Islet precursor cell (in vitro differentiated cells): ENCODE results near the gene SLC22A13.
"Not testable (repeated sequence)": the region's sequence is repeated elsewhere in the genome, so short reads cannot be mapped to it uniquely, and the experiment has no call there.

Experiments used
- DNase-seq: peaks from one replicate; pipeline ENCODE4 v3.0.0-alpha.2; 2018

SLC22A13 gene

DNA sequence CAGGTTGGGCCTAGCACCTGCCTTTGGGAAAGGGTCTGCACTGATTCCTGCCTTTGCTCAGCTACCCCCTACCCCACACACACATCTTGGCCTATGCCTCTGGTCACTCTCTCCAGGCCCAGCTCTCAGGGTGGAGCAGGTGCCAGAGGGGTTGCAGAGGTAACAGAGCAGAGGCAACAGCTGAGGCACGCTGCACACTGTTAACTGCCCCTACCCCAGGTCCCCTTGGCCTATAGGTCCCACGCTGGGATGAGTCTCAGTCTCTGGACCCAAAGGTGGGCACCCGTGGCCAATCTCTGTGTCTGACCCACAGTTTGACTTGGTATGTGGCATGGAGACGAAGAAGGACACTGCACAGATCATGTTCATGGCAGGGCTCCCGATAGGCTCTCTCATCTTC, 41.3 kb downstream of the SLC22A13 start:
- no peak for DNase-seq

DNA sequence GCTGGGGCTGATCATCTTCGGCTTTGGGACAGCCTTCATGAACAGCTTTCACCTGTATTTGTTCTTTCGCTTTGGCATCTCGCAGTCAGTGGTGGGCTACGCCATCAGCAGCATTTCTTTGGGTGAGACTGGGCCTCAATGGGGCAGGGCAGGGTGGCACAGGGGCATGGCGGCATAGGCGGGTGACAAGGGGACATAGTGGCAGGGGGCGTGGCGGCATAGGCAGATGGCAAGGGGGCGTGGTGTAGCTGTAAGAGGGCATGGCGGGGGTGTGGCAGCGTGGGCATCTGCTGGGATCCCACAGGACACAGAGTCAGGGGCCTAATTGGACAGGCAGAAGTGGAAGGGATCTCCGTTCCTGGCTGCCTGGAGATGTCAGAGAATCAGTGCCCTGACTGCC, 42.0 kb downstream of the SLC22A13 start:
- DNase-seq, result no peak

DNA sequence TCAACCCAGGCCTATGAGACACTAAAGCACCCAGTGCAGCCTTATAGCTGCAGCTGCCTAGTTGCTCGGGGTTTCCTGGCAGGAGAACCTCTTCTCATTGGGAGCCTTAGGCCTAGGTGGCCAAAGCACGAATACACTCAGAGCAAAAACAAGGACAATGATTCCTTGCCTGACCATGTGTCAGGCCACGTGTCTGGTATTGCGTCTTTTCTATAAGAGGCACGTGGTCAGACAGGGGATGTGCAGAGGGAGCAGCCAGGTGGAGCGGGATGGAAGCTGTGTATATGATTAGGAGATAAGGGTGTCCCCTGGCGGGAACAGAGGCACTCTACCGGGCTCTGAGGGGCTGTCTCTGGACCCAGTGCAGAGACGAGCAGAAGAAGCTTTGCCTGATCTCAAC, 42.8 kb downstream of the SLC22A13 start:
- no peak for DNase-seq

DNA sequence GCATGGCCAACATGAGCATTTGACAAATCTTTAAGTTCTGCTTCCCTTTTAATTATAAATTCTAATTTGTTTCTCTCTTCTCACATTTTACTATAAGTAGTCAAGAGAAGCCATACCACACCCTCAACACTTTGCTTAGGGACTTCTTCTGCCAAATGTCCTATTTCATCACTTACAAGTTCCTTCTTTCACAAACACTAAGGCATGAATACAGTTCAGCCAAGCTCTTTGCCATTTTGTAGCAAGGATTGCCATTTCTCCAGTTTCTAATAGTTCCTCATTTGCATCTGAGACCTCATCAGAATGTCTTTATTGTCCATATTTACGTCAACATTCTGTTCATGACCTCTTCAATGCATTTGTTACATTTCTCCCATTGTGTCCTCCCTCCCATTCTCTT, 45.9 kb downstream of the SLC22A13 start:
- no peak for DNase-seq

DNA sequence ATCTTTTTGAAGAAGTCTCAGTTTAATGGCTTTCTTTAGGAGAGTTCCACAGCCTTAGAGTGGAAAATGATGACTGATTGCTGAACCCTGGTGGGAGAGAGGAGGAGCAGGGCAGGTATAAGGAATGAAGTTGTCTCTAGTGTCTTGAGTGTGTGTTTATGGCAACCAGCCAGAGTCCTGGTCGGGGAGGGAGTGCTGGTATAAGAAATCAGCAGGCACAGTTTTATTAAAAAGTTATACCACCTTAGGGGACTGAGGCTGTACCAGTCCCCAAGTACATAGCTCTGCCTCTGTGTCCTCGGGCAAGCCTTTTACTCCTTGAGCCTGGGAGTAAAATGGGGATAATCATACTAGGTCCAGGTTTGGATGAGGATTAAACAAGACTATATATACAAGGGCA, 46.3 kb downstream of the SLC22A13 start:
- DNase-seq, result no peak

DNA sequence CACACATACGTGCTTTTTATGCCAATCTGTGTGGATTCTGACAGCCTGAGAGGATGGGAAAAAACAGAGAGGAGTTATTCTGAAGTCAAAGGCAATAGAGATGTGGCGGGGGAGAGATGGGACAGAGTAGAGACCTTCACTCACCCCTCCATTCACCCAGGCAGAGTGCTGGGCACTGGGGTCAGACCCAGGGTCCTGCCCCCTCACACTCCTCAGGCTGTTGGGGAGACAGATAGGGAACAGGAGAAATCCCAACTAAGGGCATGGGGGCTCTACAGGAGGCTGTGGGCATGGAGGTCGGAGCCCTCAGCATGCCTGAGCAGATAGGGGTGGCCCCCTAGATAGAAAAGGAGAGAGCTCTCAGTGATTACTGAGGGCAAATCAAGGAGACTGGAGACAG, 46.7 kb downstream of the SLC22A13 start:
- no peak for DNase-seq

DNA sequence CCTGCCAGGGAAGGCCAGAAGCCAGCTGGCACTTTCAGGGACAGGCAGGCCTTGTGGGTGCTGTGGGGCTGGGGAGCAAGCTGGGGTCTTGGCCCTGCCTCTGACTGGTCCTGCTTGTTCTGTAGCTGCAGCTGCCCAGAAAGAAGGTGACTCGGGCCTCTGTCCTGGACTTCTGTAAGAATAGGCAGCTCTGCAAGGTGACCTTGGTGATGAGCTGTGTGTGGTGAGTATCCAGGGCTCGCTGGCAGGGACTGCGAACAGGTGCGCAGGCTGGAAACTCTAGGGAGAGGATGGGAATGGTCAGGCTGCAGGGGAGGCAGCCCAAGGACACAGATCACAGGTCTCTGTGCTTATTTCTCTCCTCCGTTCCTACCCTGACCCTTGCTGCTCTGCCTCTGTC, 47.7 kb downstream of the SLC22A13 start:
- DNase-seq, result no peak

DNA sequence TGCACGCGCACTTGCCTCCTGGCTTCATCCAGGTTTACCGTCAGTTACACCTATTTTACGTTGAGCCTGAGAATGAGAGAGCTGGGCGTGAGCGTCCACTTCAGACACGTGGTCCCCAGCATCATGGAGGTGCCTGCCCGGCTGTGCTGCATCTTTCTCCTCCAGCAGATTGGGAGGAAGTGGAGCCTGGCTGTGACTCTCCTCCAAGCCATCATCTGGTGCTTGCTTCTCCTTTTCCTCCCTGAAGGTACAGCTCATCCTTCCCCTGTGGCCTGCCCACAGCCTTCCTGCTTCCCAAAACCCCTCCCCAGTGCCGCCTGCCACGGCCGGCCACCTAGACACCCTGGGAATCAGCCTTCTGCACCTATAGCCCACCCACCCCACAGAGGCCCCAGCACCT, 48.1 kb downstream of the SLC22A13 start:
- no peak for DNase-seq

DNA sequence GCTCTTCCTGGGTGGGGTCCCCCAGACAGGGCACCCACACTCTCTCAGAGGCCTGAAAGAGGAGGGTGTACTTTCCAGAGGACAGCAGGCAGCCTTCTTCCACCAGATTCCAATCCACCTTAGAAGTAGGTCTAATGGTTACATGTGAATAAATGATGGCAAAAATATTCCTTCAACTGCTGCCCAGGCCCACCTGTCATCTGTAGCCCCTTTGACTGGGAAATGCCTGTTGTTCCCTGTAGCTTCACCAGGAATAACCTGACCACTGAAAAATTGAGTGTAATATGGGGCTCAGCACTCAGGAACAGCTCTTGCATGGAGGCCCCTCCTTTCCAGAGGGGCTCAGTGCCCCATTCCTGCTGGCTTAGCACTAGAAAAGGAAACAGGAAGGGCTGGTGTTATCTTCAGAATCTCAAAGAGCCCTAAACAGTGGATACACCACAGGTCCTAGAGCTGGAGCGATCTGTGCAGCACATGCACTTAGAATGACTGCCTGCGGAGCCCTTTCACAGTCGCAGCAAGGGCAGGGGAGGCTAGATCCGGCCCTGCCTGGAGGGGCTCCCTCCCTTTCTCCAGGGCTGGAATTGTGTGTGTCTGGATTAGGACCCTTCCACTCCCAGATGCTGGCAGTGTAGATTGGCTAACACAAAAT, 48.6 kb downstream of the SLC22A13 start:
- peak; percentile 54 for DNase-seq

DNA sequence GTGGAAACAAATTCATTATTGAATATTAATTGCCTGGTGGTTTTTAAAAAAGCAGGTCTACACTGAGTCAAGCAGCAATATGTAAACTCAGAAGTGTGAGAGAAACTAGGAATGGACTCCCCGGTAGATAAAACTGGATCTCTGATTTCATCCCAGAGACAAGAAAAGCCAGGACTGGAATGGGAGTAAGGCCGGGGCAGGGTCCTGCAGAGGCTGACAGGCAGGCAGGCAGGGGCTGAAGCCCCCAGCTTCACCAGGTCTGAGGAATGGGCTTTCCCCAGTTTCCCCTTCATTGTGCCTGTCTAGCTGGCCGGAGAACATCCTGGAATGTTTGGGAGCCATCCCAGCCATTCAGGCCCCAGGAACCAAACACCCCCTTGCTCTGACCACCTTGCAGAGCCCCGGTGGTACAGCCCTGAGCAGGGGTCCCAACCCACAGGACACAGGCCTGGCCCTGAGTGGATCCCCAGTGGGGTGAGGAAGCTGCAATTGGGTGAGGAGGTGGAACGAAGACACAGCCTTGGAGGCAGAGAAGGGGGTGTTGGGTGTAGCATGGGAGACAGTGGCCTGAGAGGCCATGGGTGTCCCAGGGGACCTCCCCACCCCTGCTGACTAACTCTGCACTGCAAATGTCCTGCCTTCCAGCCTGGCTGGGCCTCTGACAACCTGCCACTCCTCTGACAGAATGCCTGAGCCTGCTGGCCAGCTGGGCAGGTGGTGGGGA, 49.3 kb downstream of the SLC22A13 start:
- DNase-seq, result no peak

DNA sequence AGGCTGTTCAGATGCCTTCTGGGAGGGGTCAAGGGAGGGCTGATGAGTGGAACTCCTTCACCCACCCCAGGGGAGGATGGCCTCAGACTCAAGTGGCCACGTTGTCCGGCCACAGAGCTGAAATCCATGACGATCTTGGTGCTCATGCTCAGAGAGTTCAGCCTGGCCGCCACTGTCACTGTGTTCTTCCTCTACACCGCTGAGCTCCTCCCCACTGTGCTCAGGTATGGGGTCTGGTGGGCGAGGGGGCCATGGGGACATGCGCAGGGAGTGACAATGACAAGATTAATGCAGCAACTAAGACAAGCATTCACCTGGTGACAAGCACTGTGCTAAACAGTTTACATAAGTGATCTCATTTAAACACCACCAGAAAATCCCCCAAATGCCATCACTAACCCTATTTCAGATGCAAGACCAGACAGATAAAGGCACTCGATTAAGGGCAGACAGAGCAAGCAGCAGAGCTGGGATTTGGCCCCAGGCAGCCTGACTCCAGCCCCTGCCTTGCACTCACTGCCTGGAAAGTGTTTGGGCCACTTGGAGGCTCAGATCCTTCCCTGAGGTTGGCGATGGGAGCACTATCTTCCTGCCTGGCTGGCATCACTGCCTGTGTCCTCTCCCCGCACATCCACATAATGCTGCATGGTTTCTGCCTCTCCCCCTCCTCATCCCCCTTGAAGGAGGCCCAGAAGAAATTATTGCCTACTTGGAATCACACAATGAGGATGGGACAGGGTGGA, 50.0 kb downstream of the SLC22A13 start:
- no peak for DNase-seq

DNA sequence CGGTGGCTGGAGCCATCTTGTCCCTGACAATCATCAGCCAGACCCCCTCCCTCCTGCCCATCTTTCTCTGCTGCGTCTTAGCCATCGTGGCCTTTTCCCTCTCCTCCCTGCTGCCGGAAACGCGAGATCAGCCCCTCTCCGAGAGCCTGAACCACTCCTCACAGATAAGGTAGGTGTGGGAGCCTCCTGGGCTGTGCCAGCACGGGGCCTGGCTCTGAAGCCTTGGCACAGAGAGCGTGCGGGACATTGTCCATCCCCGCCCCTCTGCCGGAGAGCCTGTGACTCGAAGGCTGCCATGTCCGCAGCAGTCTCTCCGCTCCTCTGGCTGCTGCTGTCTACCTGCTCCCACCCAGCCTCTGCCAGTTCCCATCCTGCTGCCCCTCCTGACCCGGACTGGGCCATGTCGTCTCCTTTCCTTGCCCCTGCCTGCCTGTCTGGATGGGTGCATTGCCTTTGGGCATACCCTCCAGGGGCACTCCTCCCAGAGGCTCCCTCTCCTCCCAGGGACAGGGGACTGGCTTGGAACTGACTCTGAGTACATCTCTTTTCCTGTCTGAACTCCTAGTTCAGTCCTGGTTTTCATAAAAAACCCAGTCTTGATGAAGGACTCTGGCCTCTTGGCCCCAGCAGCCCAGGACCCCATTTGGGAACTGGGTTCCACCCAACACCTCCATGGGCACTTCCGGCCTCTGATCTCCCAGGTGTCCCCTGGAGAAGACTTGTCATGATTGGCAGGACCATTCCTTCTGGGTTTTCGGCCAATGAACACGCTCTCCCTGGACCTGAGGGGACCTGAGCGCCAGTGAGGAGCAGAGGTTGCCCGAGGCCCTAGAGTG, 51.0 kb downstream of the SLC22A13 start:
- no peak for DNase-seq

DNA sequence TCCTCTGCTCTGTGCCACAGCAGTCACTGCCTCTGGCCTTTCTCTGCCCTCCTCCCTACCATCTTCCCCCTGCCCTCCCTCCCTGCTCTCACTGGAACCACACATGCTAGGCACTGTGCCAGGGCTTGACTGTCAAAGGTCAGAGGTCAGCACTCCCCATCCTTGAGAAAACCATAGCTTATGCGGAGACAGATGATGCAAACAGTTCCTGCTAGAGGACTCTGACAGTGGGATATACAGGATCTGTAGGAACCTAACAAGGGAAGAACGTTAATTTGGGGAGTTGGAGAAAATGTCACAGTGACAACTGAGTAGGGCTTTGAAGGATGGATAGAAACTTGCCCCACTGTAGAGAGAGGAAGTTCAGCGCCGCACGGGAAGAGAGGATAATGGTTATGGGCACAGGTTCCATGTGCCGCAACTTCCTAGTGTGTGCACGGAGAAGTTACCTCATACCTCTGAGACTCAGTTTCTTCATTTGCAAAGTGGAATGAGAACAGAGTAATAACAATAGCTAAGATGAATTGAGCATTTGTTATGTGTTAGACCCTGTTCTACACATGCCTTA, 51.7 kb downstream of the SLC22A13 start:
- no peak for DNase-seq

DNA sequence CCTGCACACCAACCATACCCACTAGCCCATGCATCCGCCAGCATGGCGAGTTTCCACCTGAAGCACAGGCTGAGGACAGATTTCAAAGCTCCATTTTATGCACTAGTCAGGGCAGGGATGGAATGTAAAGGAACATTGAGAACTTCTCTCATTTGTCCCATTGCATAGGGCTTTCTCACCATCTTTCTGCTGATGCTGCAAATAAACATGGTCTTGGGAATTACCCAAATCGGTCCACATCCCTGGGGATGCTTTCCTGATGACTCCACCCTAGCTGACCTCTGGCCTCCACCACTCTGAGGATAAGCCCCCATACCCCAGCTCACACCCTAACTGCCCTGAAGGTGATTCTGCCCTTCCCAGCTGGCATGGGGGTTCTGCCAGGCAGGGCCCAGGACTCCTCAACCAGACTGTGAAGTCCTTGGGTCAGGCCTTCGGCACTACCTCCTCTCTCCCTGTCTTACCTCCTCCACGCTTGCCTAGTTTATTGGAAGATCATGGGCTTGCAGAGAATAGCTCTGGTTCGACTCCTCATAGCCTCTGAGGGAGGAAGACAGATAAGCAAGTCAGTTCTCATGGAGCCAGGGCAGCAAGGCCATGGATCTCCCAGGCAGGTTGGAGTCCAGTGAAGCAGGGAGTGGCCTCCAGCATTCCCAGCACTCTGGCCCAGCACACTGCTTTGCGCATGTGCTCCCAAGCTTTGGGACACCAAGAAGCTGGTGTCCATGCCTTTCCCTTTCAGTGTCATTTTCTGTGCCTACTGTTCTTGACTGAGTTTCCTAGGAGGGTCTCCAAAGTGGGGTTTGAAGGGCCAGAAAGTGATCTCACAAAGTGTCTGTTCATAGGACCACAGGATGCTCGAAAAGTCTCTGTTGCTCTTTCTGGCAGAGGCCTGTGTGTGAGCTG, 53.4 kb downstream of the SLC22A13 start:
- DNase-seq, result peak; percentile 50

DNA sequence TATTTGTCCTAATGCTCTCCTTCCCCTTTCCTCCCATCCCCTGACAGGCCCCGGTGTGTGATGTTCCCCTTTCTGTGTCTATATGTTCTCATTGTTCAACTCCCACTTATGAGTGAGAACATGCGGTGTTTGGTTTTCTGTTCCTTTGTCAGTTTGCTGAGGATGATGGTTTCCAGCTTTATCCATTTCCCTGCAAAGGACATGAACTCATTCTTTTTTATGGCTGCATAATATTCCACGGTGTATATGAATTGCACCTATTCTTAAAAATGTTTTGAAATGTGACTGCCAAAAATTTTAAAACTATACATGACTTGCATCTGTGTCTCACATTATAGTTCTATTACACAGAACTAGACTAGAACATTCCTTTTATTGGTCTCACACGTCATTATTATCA, 55.0 kb downstream of the SLC22A13 start:
- not testable (repeated sequence) for DNase-seq

DNA sequence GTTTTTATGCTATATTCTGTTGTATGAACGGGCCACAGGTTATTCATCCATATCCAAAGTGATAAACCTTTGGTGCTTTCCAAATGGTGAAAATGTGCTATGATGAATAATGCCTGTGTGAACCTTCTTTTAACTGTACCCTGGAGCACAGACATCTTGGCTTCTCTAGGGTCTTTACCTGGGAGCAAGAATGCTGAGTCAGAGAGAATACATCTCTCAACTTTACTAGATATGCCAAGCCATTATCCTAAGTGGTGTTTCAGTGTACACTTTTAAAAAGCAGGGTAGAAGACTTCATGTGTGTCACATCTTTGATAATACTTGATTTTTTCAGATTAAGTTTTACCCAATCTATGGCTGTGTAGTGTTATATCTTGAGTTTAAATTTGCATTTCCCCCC, 57.4 kb downstream of the SLC22A13 start:
- no peak for DNase-seq

DNA sequence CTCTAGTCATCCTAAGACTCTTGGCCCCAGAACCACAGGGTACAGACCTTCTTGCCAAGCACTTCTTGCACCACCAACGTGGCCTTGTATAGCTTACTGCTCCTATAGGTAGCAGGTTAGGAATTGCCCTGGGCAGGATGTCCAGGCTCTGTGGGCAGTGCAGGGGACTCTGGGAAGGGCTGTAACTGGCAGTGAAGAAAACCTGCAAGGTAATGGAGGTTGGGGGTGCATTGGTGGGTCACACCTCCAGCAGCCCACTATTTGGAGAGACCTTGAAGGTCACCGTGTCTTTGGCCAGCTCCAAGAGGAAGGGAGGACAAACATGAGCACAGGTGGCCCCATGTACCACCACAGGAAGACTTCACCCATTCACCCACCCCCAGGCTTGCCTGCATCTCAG, 59.6 kb downstream of the SLC22A13 start:
- DNase-seq, result peak; percentile 29

DNA sequence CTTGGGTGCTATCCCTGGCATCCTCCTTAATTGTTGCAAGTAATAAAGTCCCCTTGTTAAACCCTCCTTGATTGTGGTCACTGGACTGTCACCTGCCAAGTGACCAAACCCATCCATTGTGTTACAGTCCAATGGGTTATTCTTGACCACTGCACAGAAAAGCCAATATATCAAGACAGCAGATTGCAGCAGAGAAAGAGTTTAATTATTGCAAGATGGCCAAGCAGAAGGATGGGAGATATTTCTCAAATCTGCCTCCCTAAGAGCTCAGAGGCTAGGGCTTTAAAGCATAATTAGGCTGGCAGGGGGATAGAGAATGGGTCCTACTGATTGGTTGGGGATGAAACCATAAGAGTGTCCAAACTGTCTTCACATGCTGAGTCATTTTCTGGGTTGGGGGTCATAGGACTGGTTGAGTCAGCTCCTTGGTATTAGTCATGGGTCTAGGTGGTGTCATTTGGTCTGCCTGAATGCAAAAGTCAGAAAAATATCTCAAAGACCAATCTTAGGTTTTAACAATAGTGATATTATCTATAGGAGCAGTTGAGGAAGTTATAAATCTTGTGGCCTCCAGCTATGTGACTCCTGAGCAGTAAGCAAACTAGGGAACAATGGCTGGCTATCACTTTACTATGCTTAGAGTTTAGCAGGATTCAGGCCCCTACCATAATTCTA, 61.9 kb downstream of the SLC22A13 start:
- peak; percentile 54 for DNase-seq
